IMR-90 (cell line): ENCODE measurements around the gene RASD2. TPM values are rescaled to one million over a fixed set of nuclear protein-coding genes. Genes with fewer than 3 reads are reported as not detected.

Source experiments
- polyA plus RNA-seq, 3 experiments: library from polyadenylated mRNA; depleted of rRNA; stranded (reverse); fragments of >200 nt; gene quantifications; 2 replicates each; pipeline ENCODE4 v1.2.3, GENCODE V29; 2012; ENCODE audit warnings: low replicate concordance in 1 of 3
- total RNA-seq: library from RNA; depleted of rRNA; stranded (reverse); fragments of >200 nt; gene quantifications from 2 replicates; pipeline ENCODE4 v1.2.3, GENCODE V29; 2012; rRNA removed

Gene RASD2
- total and polyA plus RNA-seq, 2 of the 4 experiments (the other 2 are of a cell fraction) = under 0.01 to 0.32 TPM

Other genes with a start within 250 kb of the RASD2 start
- gene TOM1, start 240.9 kb upstream of the RASD2 start, total RNA-seq = 38.0 and 39.4 TPM in 2 replicates
- 46.4 and 48.5 TPM in 2 replicates for gene TOM1, start 240.9 kb upstream of the RASD2 start, polyA plus RNA-seq (2012; rRNA removed)
- gene HMOX1, start 159.7 kb upstream of the RASD2 start, total RNA-seq = 16.4 and 23.1 TPM in 2 replicates
- 49.9 and 50.5 TPM in 2 replicates for gene HMOX1, start 159.7 kb upstream of the RASD2 start, polyA plus RNA-seq (2012; rRNA removed)
- gene MCM5, start 140.7 kb upstream of the RASD2 start, total RNA-seq = 53.6 and 58.6 TPM in 2 replicates
- gene MCM5, start 140.7 kb upstream of the RASD2 start, polyA plus RNA-seq (2012; rRNA removed) = 43.0 and 44.3 TPM in 2 replicates
- gene MB, start 76.5 kb downstream of the RASD2 start, total RNA-seq = not detected in 2 replicates
- gene MB, start 76.5 kb downstream of the RASD2 start, polyA plus RNA-seq (2012; rRNA removed) = not detected in 2 replicates
- 7.2 TPM in 2 replicates for gene APOL6, start 107.6 kb downstream of the RASD2 start, total RNA-seq
- 0.86 and 1.2 TPM in 2 replicates for gene APOL6, start 107.6 kb downstream of the RASD2 start, polyA plus RNA-seq (2012; rRNA removed)
- gene APOL5, start 177.0 kb downstream of the RASD2 start, total RNA-seq = under 0.01 and 0.18 TPM in 2 replicates
- gene APOL5, start 177.0 kb downstream of the RASD2 start, polyA plus RNA-seq (2012; rRNA removed) = 0.15 and 0.19 TPM in 2 replicates